HG03039 (cell line): ENCODE data around the gene GID8.

ENCODE experiments used
- ATAC-seq: cut with Tn5 transposase; IDR thresholded peaks from one replicate; pipeline ENCODE4 v1.9.1; 2021; ENCODE audit warnings: mild to moderate bottlenecking, moderate library complexity; ENCODE audit not compliant: unreplicated experiment

The GID8 gene

DNA sequence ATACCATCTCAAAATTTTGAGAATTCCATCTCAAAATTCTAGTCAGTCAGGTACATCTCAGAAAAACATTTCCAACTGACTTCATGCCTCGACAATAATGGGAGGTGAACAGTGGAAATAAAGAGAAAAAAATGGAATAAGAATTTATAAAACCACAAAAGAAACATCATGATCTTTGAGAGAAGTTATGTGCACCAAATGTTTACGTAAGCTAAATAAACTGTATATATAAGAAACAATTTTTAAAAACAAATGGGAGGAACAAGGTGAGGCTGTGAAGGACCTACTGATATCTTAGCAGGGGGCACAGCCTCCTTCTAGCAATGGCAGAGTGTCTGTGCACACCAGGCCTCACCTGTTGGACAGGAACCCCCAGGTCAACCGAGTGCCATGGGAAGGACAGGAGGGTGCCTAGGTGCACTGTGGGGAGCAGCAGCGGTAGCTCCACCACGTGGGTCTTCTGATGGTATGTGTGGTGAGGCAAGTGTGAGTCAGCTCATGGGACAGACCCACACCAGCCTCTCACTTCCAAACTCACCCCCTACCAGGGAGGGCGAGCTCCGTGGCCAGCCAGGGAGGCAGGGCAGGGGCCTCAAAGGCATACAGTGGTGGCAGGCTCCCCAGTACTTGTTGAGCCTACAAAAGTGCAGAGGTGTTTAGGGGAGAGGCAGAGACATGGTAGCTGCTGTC is 34.9 kb upstream of the GID8 start:
- ATAC-seq: no peak

DNA sequence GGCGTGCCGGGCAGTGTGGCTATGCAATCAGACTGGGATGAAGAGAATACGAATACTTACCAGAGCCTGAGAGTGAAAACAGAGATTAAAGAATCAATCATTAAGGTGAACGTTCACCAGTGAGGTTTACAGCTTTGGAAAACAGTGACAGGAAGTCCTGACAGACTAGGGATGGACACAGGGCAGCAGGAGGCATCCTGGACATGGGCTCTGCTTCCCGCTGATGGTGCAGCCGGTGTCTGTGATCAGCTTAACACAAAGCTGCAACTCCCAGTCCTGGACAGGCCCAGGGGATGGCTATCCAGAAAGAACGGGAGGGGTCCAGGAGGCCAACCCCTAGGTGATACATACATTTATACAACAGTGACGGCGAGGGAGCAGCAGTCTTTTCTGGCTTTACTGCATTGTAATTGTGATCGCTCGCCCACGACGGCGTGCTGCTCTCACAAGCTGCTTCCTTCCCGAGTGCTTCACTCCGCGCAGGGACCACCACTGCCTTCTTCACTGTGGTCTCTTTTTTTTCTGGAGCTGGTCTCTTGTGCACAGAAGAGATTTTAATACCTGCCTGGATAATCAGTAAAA is 32.3 kb upstream of the GID8 start:
- no peak for ATAC-seq

DNA sequence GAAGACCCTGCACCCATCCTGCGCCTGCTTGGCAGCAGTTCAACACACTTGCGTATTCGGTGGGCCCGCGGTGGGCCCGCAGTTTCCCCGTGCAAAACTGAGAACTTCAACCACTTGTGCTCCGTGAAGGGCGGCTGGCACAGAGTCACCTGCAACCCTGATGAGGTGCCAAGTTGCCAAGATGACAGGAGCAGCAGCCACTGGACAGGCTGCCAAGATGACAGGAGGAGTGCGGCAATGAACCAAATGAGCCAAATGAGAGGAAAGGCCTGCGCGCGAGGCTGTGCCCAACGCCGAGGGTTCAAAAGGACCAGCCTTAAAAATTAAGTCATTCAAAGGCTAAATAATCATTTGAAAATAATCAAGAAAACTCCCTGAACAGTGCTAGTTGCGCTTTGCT is 31.7 kb upstream of the GID8 start:
- ATAC-seq: no peak

DNA sequence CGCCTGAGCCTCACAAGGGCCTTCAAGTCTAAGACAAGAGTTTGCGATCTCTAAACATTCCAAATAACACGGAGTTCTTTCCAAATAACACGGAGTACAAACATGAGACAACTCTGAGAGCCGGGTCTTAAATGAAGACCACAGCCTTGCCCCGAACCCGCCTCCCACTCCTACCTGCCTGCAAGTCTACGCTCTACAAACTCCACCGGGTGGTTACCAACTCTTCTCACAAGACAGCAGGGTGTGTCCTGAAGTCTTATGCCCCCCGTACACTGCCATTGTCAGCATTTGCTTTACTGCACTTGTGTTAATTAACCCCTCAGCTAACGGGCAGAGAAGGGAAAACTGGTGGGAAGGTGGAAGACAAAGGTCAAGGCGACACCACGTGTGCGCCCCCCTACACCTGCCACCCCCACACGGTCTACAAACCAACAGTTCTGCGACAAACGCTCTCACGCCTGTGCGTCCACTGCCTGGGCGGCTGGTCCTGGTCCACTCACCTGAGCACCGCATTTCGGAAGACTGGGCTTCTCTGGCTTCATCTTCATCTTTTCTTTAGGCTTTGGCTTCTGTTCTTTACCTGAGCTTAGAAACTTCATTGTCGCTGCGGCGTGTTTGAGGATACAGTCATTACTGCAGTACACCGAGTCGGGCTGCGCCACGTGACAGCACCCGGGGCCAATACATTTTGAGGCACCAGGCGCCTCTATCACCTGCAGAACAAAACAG is 31.1 kb upstream of the GID8 start:
- ATAC-seq: no peak

DNA sequence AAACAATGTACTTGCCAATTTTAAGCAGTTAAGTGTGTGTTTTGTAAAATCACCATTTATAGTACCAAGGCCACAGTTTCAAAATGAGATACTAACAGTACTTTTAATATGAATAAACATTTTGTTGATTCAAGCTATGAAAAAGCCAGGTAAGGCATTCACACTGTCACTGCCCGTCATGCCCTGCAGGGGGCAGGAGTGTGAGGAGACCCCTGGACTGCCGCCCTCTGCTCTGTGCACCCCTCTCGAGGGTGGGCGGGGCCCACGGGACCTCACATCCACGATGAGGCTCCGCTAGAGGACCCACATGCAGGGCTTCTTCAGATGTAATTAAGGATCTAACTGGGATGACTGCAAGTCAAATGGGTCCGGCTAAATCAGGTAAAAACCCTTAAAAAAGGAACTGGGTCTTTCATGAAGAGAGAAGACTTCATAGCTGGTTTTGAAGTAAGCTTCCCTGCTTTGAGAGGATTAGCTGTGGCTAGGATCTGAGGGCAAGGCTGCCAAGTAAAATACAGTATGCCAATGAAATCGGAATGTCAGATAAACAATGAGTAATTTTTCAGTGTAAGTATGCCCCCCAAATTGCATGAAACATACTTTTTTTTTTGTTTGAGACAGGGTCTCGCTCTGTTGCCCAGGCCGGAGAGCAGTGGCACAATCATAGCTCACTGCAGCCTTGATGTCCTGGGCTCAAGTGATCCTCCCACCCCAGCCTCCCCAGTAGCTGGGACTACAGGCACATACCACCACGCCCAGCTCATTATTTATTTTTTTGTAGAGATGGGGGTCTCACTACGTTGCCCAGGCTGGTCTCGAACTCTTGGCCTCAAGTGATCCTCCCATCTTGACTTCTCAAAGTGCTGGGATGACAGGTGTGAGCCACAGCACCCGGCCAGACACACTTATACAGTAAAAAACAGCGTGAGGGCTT is 30.3 kb upstream of the GID8 start:
- ATAC-seq: no peak

DNA sequence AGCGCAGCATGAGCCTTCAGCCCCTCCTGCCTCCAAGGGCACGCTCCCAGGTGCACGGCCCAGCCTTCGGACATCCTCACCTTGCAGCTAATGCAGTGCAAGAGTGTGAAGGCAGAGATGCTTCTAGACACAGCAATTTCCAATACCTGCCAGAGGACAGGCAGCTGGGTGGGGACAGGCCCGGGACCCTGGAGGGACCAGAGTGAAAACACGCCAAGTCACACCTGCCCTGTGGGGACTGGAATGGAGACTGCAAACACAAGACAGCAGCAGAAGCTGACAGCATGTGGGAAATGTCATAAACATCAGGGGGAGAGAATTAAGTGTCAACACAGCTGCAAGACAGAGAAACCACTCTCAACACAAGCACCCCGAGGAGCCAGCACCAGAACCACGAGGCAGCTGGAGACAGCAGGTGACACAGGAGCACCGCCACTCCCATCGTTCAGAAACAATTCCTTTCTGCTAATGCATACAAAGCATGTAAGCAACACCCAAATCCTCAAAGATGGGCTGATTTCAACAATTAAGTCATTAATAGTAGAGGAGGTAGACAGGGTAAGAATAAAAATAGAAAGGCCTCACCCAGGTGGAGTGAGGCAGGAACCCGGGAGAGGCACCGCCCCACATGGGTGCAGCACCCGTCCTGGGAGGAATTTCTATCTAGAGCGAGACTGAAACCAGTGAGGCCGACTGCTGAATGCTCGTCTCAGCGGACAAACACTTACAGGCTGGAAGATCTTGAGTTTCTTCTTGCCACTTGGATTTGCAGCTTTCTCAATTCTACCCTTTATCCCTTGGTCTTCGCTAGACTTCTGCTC is 28.8 kb upstream of the GID8 start:
- ATAC-seq: no peak

DNA sequence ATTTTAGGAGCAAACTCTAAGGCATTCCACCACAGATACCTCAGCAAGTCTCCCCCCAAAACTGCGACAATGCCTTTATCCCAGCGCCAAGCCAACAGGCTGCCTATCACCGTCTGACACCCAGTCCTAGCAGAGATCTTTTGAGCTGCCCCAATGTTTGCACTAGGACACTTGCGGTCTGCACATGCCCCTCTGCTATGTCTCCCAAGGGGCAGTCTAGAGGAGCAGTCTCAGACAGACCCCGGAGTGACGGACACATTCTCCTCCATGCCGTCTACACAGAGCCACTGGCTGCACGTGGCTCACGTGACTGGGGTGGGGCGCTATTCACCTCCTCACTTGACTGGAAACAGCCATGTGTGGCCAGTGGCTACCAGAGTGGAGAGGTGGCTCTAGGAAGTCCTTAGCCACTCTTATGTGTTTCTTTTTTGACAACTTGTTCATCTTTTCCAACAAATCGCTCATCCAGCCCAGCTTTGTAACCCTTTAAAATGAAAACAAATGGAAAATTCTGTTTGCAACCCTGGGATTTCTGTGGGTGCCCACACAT is 27.7 kb upstream of the GID8 start:
- ATAC-seq: no peak

DNA sequence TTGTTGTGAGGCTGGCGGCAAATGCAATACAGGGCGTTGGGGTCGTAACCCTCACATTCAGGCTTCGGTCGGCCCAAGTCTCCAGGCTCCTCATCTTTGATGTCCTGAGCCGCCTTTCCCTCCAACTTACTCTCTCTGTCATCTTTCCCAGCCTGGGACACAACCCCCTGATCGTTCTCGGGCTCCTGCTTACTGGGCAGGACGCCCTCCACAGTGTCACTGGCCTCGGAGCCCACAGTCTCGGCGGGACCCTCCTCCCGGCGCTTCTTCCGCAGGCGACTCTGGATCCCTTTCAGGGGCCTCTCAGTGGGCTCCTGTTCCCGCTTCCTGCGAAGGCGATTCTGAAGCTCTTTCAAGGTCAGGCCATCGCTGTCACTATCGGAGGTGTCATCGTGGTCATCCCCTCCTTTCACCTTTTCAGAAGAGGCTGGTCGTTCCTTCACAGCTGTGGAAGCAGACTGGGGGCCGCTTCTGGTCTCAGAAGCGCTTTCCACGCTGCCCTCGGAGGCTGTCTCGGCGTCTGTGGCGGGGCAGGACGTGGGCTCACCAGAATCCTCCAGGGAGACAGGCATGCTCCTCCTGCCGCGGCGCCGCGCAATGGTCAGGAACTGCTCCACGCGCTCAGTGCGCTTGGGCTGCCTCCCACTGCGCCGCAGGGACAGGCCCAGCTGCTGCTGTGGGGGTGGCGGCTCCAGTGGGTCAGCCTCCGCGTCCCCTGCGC is 27.0 kb upstream of the GID8 start:
- ATAC-seq: no peak

DNA sequence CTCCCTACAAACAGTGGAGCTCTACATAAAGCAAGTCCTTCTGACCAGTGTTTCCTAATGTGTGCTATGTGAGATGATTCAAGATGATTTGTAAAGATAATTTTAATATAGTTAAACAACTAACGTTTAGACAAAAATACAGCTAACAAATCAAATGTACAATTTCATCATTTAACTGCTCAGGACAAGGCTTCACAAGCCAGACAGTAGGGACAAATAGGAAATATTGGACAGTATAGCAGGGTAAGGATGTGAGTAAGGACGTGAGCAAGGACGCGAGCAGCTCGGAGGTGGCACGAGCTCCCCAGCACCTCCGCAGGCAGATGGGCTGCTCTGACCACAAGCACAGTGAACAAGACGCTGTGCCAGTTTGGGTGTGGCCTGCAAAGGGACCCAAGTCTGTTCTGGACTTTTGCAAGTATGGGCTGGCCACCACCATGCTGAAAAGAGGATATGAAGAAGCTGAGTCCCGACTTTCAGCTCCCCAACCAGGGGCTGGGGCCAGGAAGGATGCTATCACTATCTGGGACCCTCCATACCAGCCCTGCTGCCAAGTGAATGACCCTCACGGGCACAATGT is 26.2 kb upstream of the GID8 start:
- no peak for ATAC-seq

DNA sequence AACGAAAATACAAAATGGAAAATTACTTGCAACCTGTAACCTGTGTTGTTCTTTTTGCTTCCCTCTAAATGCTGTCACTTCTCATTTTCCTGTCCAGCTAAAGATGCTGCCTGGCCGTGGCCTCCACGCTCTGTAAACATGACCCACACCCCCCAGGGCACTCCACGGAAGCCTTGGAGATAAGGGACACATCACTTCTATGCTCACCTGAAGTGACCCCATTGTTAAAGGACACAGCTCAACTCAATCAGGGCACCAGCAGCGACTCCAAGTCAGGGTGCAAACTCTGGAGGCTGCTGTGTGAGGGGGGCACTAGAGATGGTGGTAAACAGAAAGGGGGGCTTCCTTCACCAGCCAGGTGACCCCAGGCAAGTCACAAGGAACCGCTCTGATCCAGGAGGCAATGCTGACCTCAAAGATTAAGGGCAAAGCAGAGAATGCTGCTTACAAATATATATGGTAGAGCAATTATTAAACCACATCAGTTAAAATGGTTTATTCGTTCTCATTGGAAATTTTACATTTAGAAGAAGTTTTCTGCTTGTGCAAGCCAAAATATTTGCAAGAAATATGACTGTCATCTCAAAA is 24.8 kb upstream of the GID8 start:
- ATAC-seq: no peak

DNA sequence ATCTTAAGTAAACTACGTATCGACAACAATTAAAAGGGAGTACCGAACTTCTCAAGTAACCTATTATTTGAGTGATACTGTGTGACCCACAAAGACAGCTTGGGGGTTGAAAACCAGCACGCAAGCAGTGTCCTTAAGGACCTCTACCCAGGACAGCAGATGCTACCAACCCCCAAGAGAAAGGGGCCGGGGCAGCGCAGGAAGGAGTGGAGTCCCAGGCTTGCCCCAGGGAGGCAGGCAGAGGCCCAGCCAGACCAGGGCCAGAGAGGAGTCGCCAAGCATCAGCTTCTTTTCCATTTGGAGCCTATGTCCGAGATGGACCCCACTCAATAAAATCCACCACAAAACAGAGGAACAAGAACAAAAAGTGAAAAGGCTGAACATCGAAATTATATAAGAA is 23.5 kb upstream of the GID8 start:
- no peak for ATAC-seq

DNA sequence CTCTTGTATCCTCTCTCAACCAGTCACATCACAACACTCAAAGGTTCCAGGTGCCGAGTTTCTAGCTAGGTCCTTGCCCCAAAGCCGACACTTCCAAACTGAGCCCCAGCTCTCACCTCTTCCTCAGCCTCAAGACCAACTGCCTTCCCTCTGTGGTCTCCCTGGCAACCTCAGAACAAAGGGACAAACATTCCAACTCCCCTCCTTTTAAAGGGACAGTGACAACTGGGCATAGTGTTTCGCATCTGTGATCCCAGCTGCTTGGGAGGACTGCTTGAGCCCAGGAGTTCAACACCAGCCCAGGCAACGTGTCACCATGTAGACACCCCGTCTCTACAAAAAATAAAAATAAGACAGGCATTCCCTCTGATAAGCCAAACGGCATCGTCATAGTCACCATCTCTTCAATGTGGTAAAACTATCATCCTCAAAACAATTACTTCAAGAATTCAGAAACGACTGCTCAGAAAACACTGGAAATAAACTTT is 22.9 kb upstream of the GID8 start:
- no peak for ATAC-seq

DNA sequence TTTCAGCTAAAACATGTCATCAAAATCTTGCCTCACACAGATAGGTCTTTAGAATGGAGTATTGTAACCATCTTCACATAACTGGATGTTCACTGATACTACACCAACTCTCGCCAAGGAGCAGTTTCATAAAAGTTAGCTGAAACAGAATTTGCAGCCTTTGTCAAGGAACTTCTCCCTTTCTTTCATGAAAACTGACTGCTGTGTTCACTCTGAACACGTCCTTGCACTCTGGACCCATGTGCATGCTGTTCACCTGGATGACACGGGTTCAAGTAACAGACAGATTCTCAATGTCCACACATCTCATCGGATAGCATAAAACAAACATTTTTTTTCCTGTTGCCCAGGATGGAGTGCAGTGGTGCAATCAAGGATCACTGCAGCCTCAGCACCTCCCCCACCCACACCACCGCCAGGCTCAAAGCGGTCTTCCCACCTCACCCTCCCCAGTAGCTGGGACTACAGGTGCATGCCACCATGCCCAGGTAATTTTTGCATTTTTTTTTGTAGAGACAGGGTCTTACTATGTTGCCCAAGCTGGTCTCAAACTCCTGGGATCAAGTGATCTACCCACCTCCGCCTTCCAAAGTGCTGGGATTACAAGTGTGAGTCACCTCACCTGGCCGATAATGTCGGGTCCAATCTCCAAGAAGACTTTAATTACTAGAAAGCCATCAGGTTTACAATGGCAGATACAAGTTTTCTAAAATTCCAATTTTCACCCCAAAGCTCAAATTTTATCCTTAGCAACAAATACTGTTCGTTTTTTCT is 21.1 kb upstream of the GID8 start:
- ATAC-seq: no peak

DNA sequence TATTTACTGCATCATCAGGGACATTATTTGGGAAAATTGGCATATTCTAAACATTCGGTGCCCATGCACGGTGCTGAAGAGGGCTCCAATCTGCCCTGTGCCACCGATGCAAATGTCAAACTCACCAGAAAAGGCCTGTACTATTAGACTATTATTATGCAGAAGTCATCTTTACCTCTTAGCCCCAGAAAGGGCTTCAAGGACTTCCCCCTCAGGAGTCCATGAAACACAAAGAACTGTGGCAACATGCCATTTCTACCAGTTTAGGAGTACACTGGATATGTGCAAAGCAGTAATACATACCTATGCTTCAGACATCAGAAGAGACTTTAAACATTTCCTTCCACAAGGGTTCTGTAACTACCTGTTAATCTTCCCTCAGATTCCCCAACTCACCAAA is 20.2 kb upstream of the GID8 start:
- no peak for ATAC-seq

DNA sequence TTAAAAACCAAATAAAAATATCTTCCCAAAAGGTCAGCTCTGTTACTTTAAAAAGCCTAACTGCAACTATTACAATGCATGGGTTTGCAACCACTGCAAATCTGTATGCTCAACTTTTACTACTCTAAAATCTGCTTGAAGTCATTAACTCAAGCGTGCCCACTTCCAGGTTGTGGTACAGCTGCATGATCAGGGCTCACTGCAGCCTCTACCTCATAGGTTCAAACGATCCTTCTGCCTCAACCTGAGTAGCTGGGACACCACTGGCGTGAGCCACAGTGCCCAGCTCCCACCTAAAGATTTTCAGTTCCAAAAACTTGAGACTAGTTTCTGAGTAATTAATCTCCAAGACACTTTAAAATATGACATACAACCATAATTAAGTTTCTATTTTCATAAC is 19.8 kb upstream of the GID8 start:
- ATAC-seq: no peak

DNA sequence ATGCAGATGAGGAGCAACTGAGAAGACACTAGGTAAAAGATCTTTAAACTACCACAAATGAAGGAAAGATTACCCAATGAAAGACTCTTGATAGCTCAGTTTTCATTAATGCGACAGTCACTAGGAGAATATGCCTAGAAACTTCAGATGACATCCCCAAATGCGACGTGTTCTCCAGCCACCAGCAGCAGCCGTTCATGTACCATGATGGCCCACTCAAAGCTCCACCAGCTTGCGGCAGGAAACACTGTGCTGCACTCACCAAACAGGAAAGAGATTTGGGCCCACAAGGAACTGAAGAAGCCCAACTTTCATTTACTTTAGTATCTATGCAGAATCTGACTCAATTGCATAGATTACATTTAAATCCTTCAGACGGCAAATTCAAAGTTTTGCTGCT is 19.1 kb upstream of the GID8 start:
- ATAC-seq: no peak

DNA sequence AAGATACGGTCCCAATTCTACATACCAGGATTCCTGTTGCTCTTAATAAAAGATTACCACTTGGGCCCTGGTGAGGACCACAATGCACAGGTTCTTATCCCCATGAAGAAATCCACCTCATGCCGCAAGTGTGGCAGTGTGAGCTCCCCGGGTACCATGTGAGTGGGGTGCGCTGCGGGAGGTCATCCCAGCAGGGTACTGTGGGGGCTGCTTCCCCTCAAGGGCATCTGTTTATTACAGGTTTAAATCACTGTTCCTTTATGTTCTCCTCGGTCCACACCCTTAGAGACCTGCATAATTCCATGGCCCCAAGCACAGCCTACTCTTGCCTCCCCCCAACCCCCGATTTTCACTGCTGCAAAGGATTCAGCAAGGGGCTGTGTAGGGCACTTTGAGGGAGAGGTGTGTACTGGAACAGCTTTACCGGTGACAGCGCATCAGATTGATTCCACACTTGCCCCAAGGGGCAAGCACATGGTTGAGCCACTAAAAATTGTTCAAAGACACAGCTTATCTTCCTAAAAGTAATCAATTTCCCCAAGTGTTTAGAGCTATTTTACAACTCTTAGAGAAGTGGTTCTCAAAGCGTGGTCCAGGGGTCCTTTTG is 17.8 kb upstream of the GID8 start:
- ATAC-seq: no peak
